ENCODE results near the gene DISP3.

DNA sequence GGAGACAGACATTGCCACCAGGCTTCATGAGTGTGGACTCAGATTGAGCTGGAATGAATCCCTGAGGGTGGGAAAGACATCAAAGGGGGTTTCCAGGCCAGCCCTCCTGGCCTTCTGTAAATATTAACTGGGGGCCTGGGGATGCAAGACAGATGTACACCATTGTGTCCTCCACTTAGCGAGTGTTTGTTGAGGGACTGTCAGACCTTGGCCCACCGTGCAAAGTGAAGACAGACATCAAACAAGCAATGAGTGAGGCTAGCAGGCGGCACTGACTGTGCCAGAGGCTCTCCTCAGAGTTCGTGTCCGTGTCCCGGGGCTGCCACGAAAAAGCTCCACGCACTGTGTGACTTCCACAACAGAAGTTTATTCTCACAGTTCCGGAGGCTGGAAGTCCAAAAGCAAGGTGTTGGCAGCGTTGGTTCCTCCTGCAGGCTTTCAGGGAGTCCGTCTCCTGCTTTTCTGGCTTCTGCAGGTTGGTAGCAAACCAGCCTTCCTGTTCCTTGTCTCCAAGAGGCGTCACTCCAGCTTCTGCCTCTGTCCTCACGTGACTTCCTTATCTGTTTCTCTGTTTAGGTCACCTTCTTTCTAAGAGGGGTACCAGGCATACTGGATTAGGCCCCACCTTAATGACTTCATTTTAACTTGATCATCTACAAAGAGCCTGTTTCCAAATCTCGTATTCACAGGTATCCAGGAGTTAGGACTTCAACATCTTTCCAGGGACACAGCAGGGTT, 59.1 kb downstream of the DISP3 start:
- TF ChIP-seq POLR2AphosphoS5 (IDR thresholded peaks at IDR 0.05): no peak
- TF ChIP-seq, protein P1, sequence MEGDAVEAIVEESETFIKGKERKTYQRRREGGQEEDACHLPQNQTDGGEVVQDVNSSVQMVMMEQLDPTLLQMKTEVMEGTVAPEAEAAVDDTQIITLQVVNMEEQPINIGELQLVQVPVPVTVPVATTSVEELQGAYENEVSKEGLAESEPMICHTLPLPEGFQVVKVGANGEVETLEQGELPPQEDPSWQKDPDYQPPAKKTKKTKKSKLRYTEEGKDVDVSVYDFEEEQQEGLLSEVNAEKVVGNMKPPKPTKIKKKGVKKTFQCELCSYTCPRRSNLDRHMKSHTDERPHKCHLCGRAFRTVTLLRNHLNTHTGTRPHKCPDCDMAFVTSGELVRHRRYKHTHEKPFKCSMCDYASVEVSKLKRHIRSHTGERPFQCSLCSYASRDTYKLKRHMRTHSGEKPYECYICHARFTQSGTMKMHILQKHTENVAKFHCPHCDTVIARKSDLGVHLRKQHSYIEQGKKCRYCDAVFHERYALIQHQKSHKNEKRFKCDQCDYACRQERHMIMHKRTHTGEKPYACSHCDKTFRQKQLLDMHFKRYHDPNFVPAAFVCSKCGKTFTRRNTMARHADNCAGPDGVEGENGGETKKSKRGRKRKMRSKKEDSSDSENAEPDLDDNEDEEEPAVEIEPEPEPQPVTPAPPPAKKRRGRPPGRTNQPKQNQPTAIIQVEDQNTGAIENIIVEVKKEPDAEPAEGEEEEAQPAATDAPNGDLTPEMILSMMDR (IDR thresholded peaks at IDR 0.05 in 8 of 11, conservative IDR thresholded peaks at IDR 0.05 in 3 of 11): no peak

All from spleen (tissue), 7 donors.